Endothelial cell of umbilical vein (primary cell): ENCODE results near the gene KIAA1671. TPM values are rescaled to one million over a fixed set of nuclear protein-coding genes. Genes with fewer than 3 reads are reported as not detected.

ENCODE experiments used
- BruUV-seq: library from RNA; stranded (reverse); fragments of 400-500 nt; replicated peaks from 2 replicates; lab custom pipeline; 2021; lab: Mats Ljungman, UMichigan
- CTCF ChIA-PET: fragments of 300-600, 350-600 bp; sonication (Branson Sonifier 250); formaldehyde crosslinking; loops from one replicate; lab custom pipeline; 2021; ENCODE audit warnings: antibody characterized with exemption, inconsistent platforms; lab: Charles Lee
- POLR2A ChIA-PET: fragments of 300-600, 350-600 bp; sonication (Branson Sonifier 250); formaldehyde crosslinking; loops from one replicate; lab custom pipeline; 2021; ENCODE audit warnings: antibody characterized with exemption, inconsistent platforms; lab: Charles Lee
- DNase-seq: peaks from one replicate; pipeline ENCODE4 v3.0.0-alpha.2; 2011; ENCODE audit warnings: low read depth, low spot score
- FAIRE-seq: peaks from 2 replicates; lab custom pipeline; 2011; peaks lifted over from hg19 to GRCh38; lab: Jason Lieb, UNC
- H2AFZ ChIP-seq: 2 replicates; pipeline ENCODE4 v1.6.0; 2012; ENCODE audit warnings: low read depth, low read length, control low read depth, inconsistent platforms
- H3K27ac ChIP-seq: 2 replicates; pipeline ENCODE4 v1.5.1; 2011; ENCODE audit warnings: low read depth, mild to moderate bottlenecking, control low read depth, low read length, moderate library complexity; ENCODE audit not compliant: insufficient read depth
- H3K27me3 ChIP-seq, 2 experiments: 2 replicates each; pipeline versions ENCODE4 v1.6.0 to v1.6.1; 2011; ENCODE audit warnings: low read length in 2 of 2, mixed read lengths in 1 of 2; ENCODE audit not compliant: control insufficient read depth in 2 of 2, insufficient read depth in 2 of 2
- H3K36me3 ChIP-seq, 2 experiments: 2 replicates in 1 of 2; 3 replicates in 1 of 2; pipeline ENCODE4 v1.5.1; 2011; ENCODE audit warnings: low read length in 2 of 2, mild to moderate bottlenecking in 1 of 2, moderate library complexity in 1 of 2; ENCODE audit not compliant: control insufficient read depth in 2 of 2, insufficient read depth in 2 of 2; ENCODE audit errors: extremely low read depth in 1 of 2
- H3K4me1 ChIP-seq: 3 replicates; pipeline ENCODE4 v1.5.1; 2011; ENCODE audit warnings: mild to moderate bottlenecking, low read length; ENCODE audit not compliant: control insufficient read depth, insufficient read depth; ENCODE audit errors: extremely low read depth
- H3K4me2 ChIP-seq: 2 replicates; pipeline ENCODE4 v1.6.1; 2011; ENCODE audit warnings: low read length, control low read depth, mixed read lengths; ENCODE audit not compliant: insufficient read depth
- H3K4me3 ChIP-seq, 3 experiments: fragments of 200-600 bp in 1 of 3; sonication (generic), shearing (Covaris generic) in 1 of 3; replicated peaks in 1 of 3; 2 replicates each; pipeline ENCODE4 v1.5.1; 2011 to 2016; ENCODE audit warnings: control low read depth in 3 of 3, low read length in 3 of 3, mild to moderate bottlenecking in 2 of 3, inconsistent platforms in 1 of 3, low read depth in 1 of 3, moderate library complexity in 1 of 3; ENCODE audit not compliant: insufficient read depth in 1 of 3
- H3K79me2 ChIP-seq: 2 replicates; pipeline ENCODE4 v1.6.0; 2012; ENCODE audit warnings: low read length, inconsistent platforms; ENCODE audit not compliant: control insufficient read depth, insufficient read depth
- H3K9ac ChIP-seq: replicated peaks from 2 replicates; pipeline ENCODE3; 2011; ENCODE audit warnings: low read length, control low read depth; ENCODE audit not compliant: insufficient read depth; ENCODE audit errors: extremely low read depth
- H3K9me1 ChIP-seq: replicated peaks from 3 replicates; pipeline ENCODE4 v1.6.0; 2011; ENCODE audit warnings: mild to moderate bottlenecking, low read length; ENCODE audit not compliant: control insufficient read depth, insufficient read depth; ENCODE audit errors: extremely low read depth
- H3K9me3 ChIP-seq: replicated peaks from 2 replicates; pipeline ENCODE4 v1.5.1; 2012; ENCODE audit warnings: low read length, inconsistent platforms; ENCODE audit not compliant: control insufficient read depth, insufficient read depth
- H4K20me1 ChIP-seq: replicated peaks from 2 replicates; pipeline ENCODE3; 2011; ENCODE audit warnings: mild to moderate bottlenecking, low read length; ENCODE audit not compliant: control insufficient read depth, insufficient read depth; ENCODE audit errors: extremely low read depth
- CTCF ChIP-seq, 2 donors: IDR thresholded peaks; 1 replicate in 1 of 2; 2 replicates in 1 of 2; pipeline ENCODE4 v1.5.1; 2011; ENCODE audit warnings: low read length in 2 of 2, mild to moderate bottlenecking in 2 of 2, moderate library complexity in 2 of 2, control low read depth in 1 of 2, inconsistent platforms in 1 of 2, low read depth in 1 of 2; ENCODE audit not compliant: insufficient read depth in 1 of 2; ENCODE audit errors: extremely low read depth in 1 of 2
- EZH2 ChIP-seq: IDR thresholded peaks from 2 replicates; pipeline ENCODE4 v1.6.1; 2012; ENCODE audit warnings: borderline replicate concordance, low read depth, mild to moderate bottlenecking, moderate library complexity, low read length, inconsistent platforms; ENCODE audit not compliant: severe bottlenecking
- FOS ChIP-seq: IDR thresholded peaks from 2 replicates; pipeline ENCODE4 v1.6.1; 2011; ENCODE audit warnings: mild to moderate bottlenecking, low read length, moderate library complexity, borderline replicate concordance; ENCODE audit not compliant: insufficient read depth
- GATA2 ChIP-seq: IDR thresholded peaks from 2 replicates; pipeline ENCODE4 v1.7.0; 2011; ENCODE audit warnings: low read depth, mild to moderate bottlenecking, moderate library complexity, mixed read lengths, low read length; ENCODE audit not compliant: insufficient read length, insufficient read depth
- JUN ChIP-seq: IDR thresholded peaks from 2 replicates; pipeline ENCODE4 v1.6.1; 2011; ENCODE audit warnings: borderline replicate concordance, low read depth; ENCODE audit not compliant: insufficient read length, insufficient read depth
- MAX ChIP-seq: IDR thresholded peaks from 2 replicates; pipeline ENCODE4 v1.6.1; 2011; ENCODE audit not compliant: insufficient read depth, insufficient read length
- MYC ChIP-seq: IDR thresholded peaks from one replicate; pipeline ENCODE4 v1.6.1; 2011; ENCODE audit warnings: mild to moderate bottlenecking, low read depth, low read length
- POLR2A ChIP-seq: IDR thresholded peaks from 2 replicates; pipeline ENCODE4 v1.6.1; 2012; ENCODE audit warnings: low read depth, mild to moderate bottlenecking, control low read depth, low read length
- POLR2AphosphoS5 ChIP-seq: IDR thresholded peaks from 2 replicates; pipeline ENCODE4 v1.6.1; 2012; ENCODE audit warnings: low read depth, mild to moderate bottlenecking, control low read depth, low read length, moderate library complexity; ENCODE audit not compliant: insufficient read depth
- dilution Hi-C: fragments of 300-500 bp; cut with MboI; formaldehyde crosslinking; loops from one replicate; pipeline ENCODE4 v1.15.0; 2019; ENCODE audit warnings: low sequenced_read_pairs; ENCODE audit not compliant: extremely low pct_ligation_motif_present
- intact Hi-C: fragments of 100-400 bp; cut with micrococcal nuclease; formaldehyde crosslinking; loops from one replicate; pipeline ENCODE4 v1.10.0; 2022
- polyA plus RNA-seq, 4 experiments: library from polyadenylated mRNA; depleted of rRNA in 3 of 4; stranded (reverse) in 3 of 4; unstranded in 1 of 4; fragments of >200 nt; gene quantifications; 2 replicates each; pipeline versions ENCODE4 v1.2.1 to v1.2.3, GENCODE V29; 2011 to 2012; ENCODE audit warnings: missing spikeins in 1 of 4
- total RNA-seq: library from RNA; stranded (reverse); gene quantifications from 2 replicates; pipeline ENCODE4 v1.2.3, GENCODE V29; 2021

Gene KIAA1671
- total and polyA plus RNA-seq, 2 donors (not counting 3 experiments of a cell fraction or from before 2014, with no cell fraction given) = 23.1 to 85.1 TPM

GRCh38 chr22:24972369-24972768, 19.9 kb downstream of the KIAA1671 start:
- Histone ChIP-seq H3K4me3 (no peak overlapping the region), H3K27ac (no peak overlapping the region), H3K4me1 (peaks cover 32% of the 10 kb centered on the region), H3K79me2 (peaks cover 51% of the 10 kb centered on the region), H4K20me1 (no peaks in the 10 kb centered on the region), H3K27me3 (no peaks in the 10 kb centered on the region), H3K4me2 (no peak overlapping the region), H3K9me3 (no peaks in the 10 kb centered on the region), H3K9ac (no peak overlapping the region), H3K9me1 (no peaks in the 10 kb centered on the region), H2AFZ (no peak overlapping the region), H3K36me3 (peaks cover 0 to 1% of the 10 kb centered on the region in 2 experiments)
- POLR2A ChIA-PET = no interaction called here
- FAIRE-seq (no peak), DNase-seq (no peak)
- BruUV-seq = no TSS peak
- dilution Hi-C loops (no loop called here), intact Hi-C loops (no loop called here)
- CTCF ChIA-PET = interaction anchor here (1.2 kb wide), 1 partner anchor 13 kb away, joined by 3 read pairs; no protein-coding TSS in a partner anchor
- TF ChIP-seq POLR2AphosphoS5 = no peak
- TF ChIP-seq CTCF (IDR thresholded peaks at IDR 0.05; ENCODE audit: extremely low read depth in 1 of 2, insufficient read depth in 1 of 2, low read depth in 1 of 2, low read length in 2 of 2) = no peak
- no peak for TF ChIP-seq MYC
- no peak for TF ChIP-seq FOS
- TF ChIP-seq MAX = no peak
- TF ChIP-seq JUN = no peak
- no peak for TF ChIP-seq POLR2A
- no peak for TF ChIP-seq GATA2
- TF ChIP-seq EZH2 = no peak
